ENCODE results near the gene TENM4. TPM values are rescaled to one million over a fixed set of nuclear protein-coding genes. Genes with fewer than 3 reads are reported as not detected.

TENM4 gene
- total RNA-seq, 1 donor from 2014 or later = not detected

DNA sequence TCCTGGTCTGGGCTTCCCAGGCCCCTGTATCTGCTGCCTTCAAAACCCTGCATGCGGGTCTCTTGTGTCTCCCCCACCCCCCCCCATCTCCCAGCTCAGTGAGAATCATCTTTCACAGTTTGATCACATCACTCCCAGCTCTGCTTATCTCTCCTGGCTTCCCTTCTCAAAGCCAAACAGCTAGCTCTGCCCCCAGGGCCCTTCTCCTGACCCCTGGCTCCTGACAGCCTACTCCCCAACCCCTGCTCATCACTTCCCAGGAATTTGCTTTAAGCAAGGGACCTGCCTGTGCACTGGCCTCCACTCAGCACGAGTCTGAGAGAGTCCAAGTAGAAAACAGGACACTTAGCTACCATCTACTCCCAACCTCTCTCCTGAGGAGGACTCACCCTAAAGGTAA lies 342.7 kb downstream of the TENM4 start:
- no peak overlapping the region for H3K27ac Mint-ChIP-seq
- no peak overlapping the region for H3K4me3 Mint-ChIP-seq (ENCODE audit: low read depth)
- intact Hi-C loops (cut with micrococcal nuclease) = loop anchor here (10.0 kb wide), 1 partner anchor 303 kb away; no protein-coding TSS in a partner anchor
- H3K9me3 Mint-ChIP-seq = no peaks in the 10 kb centered on the region
- peaks cover 8% of the 10 kb centered on the region for H3K27me3 Mint-ChIP-seq (ENCODE audit: low read depth)
- H3K4me1 Mint-ChIP-seq (ENCODE audit: low read depth) = no peaks in the 10 kb centered on the region
- H3K36me3 Mint-ChIP-seq (ENCODE audit: low read depth) = no peaks in the 10 kb centered on the region
- no peak for DNase-seq (ENCODE audit: low spot score)

GRCh38 chr11:79097246-79097875 lies 343.5 kb downstream of the TENM4 start:
- Mint-ChIP-seq H3K27me3 (ENCODE audit: low read depth) (peaks cover 8% of the 10 kb centered on the region), H3K4me1 (ENCODE audit: low read depth) (no peaks in the 10 kb centered on the region), H3K9me3 (no peaks in the 10 kb centered on the region), H3K27ac (no peak overlapping the region), H3K4me3 (ENCODE audit: low read depth) (no peak overlapping the region), H3K36me3 (ENCODE audit: low read depth) (no peaks in the 10 kb centered on the region)
- intact Hi-C loops (cut with micrococcal nuclease) = loop anchor here (10.0 kb wide), 1 partner anchor 303 kb away; no protein-coding TSS in a partner anchor
- no peak for DNase-seq (ENCODE audit: low spot score)

GRCh38 chr11:79095424-79095823 lies 345.4 kb downstream of the TENM4 start:
- Mint-ChIP-seq H3K36me3 (ENCODE audit: low read depth) (no peaks in the 10 kb centered on the region), H3K4me1 (ENCODE audit: low read depth) (no peaks in the 10 kb centered on the region), H3K27me3 (ENCODE audit: low read depth) (peaks cover 8% of the 10 kb centered on the region), H3K4me3 (ENCODE audit: low read depth) (no peak overlapping the region), H3K27ac (no peak overlapping the region), H3K9me3 (no peaks in the 10 kb centered on the region)
- DNase-seq (ENCODE audit: low spot score) = no peak
- intact Hi-C loops (cut with micrococcal nuclease) = loop anchor here (10.0 kb wide), 1 partner anchor 301 kb away; no protein-coding TSS in a partner anchor

- H3K9me3 Mint-ChIP-seq = no peaks in the 10 kb centered on the region
- intact Hi-C loops (cut with micrococcal nuclease) = loop anchor here (10.0 kb wide), 1 partner anchor 300 kb away; no protein-coding TSS in a partner anchor
These were observed 346.2 kb downstream of the TENM4 start for GRCh38 chr11:79094616-79095015.

DNA sequence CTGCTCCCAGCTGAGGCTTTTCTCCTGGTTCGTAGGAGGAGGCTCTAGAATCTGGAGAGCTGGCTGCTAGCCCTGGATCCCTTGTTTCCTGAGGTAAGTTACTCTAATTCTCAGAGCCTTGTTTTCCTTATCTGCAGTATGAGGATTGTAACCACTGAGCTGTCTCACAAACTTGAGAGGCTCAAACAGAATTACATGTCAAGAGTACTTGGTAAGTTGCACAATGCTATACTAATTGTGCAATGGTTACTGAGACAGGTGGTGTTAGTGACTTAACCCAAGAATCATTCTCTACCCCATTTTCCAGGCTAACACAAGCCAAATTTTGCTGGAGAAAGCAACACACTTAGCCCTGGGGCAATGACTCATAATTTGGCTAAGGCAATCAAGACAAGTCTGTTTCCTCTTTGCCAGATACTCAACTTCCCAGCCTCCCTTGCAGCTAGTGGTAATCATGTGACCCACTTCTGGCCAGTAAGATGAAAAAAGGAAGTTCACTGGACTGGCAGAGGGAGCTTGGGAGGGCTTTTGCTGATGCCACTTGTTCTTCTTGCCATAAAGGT lies 348.0 kb downstream of the TENM4 start:
- H3K36me3 Mint-ChIP-seq (ENCODE audit: low read depth) = no peaks in the 10 kb centered on the region
- DNase-seq (ENCODE audit: low spot score) = no peak
- H3K4me3 Mint-ChIP-seq (ENCODE audit: low read depth) = no peak overlapping the region
- intact Hi-C loops (cut with micrococcal nuclease) = loop anchor here (10.0 kb wide), 1 partner anchor 298 kb away; no protein-coding TSS in a partner anchor
- no peak overlapping the region for H3K27ac Mint-ChIP-seq
- H3K9me3 Mint-ChIP-seq = no peaks in the 10 kb centered on the region
- no peaks in the 10 kb centered on the region for H3K4me1 Mint-ChIP-seq (ENCODE audit: low read depth)
- no peaks in the 10 kb centered on the region for H3K27me3 Mint-ChIP-seq (ENCODE audit: low read depth)

More at GRCh38 chr11:79094616-79095015, 346.2 kb downstream of the TENM4 start:
- no peak for DNase-seq (ENCODE audit: low spot score)
- no peak overlapping the region for H3K27ac Mint-ChIP-seq
- no peak overlapping the region for H3K4me3 Mint-ChIP-seq (ENCODE audit: low read depth)
- H3K4me1 Mint-ChIP-seq (ENCODE audit: low read depth) = no peaks in the 10 kb centered on the region
- peaks cover 5% of the 10 kb centered on the region for H3K27me3 Mint-ChIP-seq (ENCODE audit: low read depth)
- no peaks in the 10 kb centered on the region for H3K36me3 Mint-ChIP-seq (ENCODE audit: low read depth)

DNA sequence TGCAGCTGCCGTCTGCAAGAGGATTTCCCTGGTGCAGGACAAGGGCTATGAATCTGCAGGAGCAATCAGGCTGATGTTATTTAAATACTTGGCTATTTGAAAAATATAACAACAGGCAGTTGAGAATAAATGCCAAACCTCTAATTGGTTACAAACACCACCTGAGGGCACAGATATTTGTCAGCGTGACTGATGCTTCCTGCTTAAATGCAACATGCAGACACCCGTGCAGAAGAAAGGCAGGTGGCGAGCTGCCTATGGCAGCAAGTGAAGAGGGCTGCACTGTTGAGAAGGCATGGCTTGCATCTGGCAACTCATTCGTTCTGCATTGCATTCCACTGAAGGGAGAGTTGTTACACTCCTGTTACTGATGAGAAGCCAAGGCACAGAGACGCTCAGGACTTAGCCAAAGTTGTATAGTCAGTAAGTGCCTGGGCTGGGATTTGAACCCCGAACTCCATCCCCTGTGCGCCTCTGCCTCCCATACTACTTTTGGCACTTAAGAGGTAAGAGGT lies 350.6 kb downstream of the TENM4 start:
- Mint-ChIP-seq H3K4me3 (ENCODE audit: low read depth) (no peak overlapping the region), H3K27me3 (ENCODE audit: low read depth) (no peaks in the 10 kb centered on the region)
- intact Hi-C loops (cut with micrococcal nuclease) = loop anchor here (10.0 kb wide), 1 partner anchor 295 kb away; no protein-coding TSS in a partner anchor

DNA sequence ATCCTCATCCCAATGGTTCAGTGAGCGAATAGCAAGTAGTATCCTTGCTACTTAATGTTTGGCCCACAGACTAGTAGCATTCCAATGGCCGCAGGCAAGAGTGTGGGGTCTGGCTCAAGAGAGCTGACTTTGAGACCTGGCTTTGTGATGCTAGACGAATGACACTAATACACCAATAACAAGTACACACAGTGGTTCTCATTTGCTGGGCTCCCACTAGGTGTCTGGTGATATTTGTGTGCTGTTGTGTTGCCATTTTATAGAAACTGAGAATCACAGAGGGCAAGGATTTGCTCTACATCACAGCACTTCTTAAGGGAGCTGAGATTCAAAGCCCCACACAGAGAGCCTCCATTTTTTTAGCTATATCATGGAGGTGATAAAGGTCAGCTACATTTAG lies 351.2 kb downstream of the TENM4 start:
- no peaks in the 10 kb centered on the region for H3K27me3 Mint-ChIP-seq (ENCODE audit: low read depth)
- intact Hi-C loops (cut with micrococcal nuclease) = no loop called here

More for the DNA sequence above, 350.6 kb downstream of the TENM4 start:
- DNase-seq (ENCODE audit: low spot score) = no peak
- Mint-ChIP-seq H3K27ac (no peak overlapping the region), H3K36me3 (ENCODE audit: low read depth) (no peaks in the 10 kb centered on the region), H3K9me3 (no peaks in the 10 kb centered on the region), H3K4me1 (ENCODE audit: low read depth) (no peaks in the 10 kb centered on the region)

GRCh38 chr11:79088967-79089366 lies 351.9 kb downstream of the TENM4 start:
- Mint-ChIP-seq H3K9me3 (no peaks in the 10 kb centered on the region), H3K27me3 (ENCODE audit: low read depth) (no peaks in the 10 kb centered on the region), H3K4me3 (ENCODE audit: low read depth) (no peak overlapping the region), H3K36me3 (ENCODE audit: low read depth) (no peaks in the 10 kb centered on the region), H3K27ac (no peak overlapping the region), H3K4me1 (ENCODE audit: low read depth) (no peaks in the 10 kb centered on the region)
- intact Hi-C loops (cut with micrococcal nuclease) = no loop called here
- DNase-seq (ENCODE audit: low spot score) = no peak

More for the DNA sequence above, 351.2 kb downstream of the TENM4 start:
- no peaks in the 10 kb centered on the region for H3K4me1 Mint-ChIP-seq (ENCODE audit: low read depth)
- H3K36me3 Mint-ChIP-seq (ENCODE audit: low read depth) = no peaks in the 10 kb centered on the region
- no peaks in the 10 kb centered on the region for H3K9me3 Mint-ChIP-seq
- H3K27ac Mint-ChIP-seq = no peak overlapping the region
- DNase-seq (ENCODE audit: low spot score) = no peak
- H3K4me3 Mint-ChIP-seq (ENCODE audit: low read depth) = no peak overlapping the region

DNA sequence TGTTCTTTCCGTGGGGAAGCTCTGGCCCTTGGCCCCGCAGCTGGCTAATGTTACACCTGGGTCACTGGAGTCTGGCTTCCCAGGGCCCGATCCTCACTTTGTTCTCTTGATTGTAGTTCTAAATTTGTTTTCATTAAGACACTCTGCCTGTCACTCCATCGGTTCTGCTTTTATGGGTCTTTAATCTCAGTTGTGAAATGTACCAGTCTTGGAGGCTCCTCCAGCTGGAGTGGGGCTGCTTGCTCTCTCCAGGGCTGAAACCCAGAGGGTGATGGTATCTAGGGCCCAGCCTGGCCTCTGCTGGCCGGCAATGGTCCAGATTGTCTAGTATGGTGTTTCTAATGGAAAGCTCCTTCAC lies 352.9 kb downstream of the TENM4 start:
- no peaks in the 10 kb centered on the region for H3K9me3 Mint-ChIP-seq
- no peak overlapping the region for H3K27ac Mint-ChIP-seq
- H3K4me3 Mint-ChIP-seq (ENCODE audit: low read depth) = no peak overlapping the region
- no peaks in the 10 kb centered on the region for H3K27me3 Mint-ChIP-seq (ENCODE audit: low read depth)
- intact Hi-C loops (cut with micrococcal nuclease) = no loop called here
- no peaks in the 10 kb centered on the region for H3K4me1 Mint-ChIP-seq (ENCODE audit: low read depth)
- no peaks in the 10 kb centered on the region for H3K36me3 Mint-ChIP-seq (ENCODE audit: low read depth)
- DNase-seq (ENCODE audit: low spot score) = no peak

GRCh38 chr11:79087238-79087960 lies 353.4 kb downstream of the TENM4 start:
- no peaks in the 10 kb centered on the region for H3K4me1 Mint-ChIP-seq (ENCODE audit: low read depth)
- H3K36me3 Mint-ChIP-seq (ENCODE audit: low read depth) = no peaks in the 10 kb centered on the region
- DNase-seq (ENCODE audit: low spot score) = no peak
- no peak overlapping the region for H3K27ac Mint-ChIP-seq
- no peak overlapping the region for H3K4me3 Mint-ChIP-seq (ENCODE audit: low read depth)
- intact Hi-C loops (cut with micrococcal nuclease) = no loop called here
- no peaks in the 10 kb centered on the region for H3K27me3 Mint-ChIP-seq (ENCODE audit: low read depth)
- H3K9me3 Mint-ChIP-seq = no peaks in the 10 kb centered on the region

GRCh38 chr11:79086056-79086455 lies 354.8 kb downstream of the TENM4 start:
- no peaks in the 10 kb centered on the region for H3K9me3 Mint-ChIP-seq

DNA sequence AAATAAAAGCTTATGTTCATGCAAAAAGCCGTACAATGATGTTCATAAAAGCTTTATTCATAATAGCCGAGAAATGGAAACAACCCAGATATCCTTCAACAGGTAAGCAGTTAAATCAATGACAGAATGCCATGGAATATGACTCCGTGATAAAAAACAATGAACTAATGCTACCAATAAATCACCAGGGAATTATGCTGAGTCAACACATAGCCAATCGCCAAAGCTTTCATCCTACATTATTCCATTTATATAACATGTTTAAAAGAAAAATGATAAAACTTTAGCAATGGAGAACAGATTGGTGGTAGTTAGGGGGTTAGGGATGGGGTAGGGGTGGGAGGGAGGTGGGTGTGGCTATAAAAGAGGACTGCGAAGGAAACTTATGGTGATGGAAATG lies 356.4 kb downstream of the TENM4 start:
- H3K4me1 Mint-ChIP-seq (ENCODE audit: low read depth) = no peaks in the 10 kb centered on the region
- H3K9me3 Mint-ChIP-seq = no peaks in the 10 kb centered on the region
- DNase-seq (ENCODE audit: low spot score) = no peak
- no peak overlapping the region for H3K27ac Mint-ChIP-seq
- no peaks in the 10 kb centered on the region for H3K36me3 Mint-ChIP-seq (ENCODE audit: low read depth)
- H3K4me3 Mint-ChIP-seq (ENCODE audit: low read depth) = no peak overlapping the region
- H3K27me3 Mint-ChIP-seq (ENCODE audit: low read depth) = no peaks in the 10 kb centered on the region
- intact Hi-C loops (cut with micrococcal nuclease) = no loop called here

More at GRCh38 chr11:79086056-79086455, 354.8 kb downstream of the TENM4 start:
- Mint-ChIP-seq H3K36me3 (ENCODE audit: low read depth) (no peaks in the 10 kb centered on the region), H3K4me3 (ENCODE audit: low read depth) (no peak overlapping the region), H3K27ac (no peak overlapping the region), H3K27me3 (ENCODE audit: low read depth) (no peaks in the 10 kb centered on the region), H3K4me1 (ENCODE audit: low read depth) (no peaks in the 10 kb centered on the region)
- intact Hi-C loops (cut with micrococcal nuclease) = no loop called here
- no peak for DNase-seq (ENCODE audit: low spot score)

DNA sequence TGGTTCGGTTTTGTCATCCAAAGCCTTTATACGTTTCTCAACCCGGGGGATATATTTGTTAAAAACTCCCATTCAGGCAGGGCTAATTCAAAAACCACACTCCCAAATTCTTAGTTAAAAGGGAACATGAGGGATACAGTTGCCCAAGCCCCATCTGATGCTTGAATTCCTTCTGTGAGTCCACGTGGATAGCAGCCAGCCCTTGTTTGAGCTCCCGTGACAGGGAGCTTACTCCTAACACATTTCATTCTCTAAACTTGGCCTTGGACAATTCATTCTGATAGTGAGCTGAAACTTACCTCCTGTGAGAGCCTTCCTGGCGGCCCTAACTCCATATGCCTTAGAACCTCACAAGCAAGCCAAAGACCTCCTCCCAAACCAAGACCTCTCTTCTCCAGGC lies 357.5 kb downstream of the TENM4 start:
- intact Hi-C loops (cut with micrococcal nuclease) = no loop called here

More for the DNA sequence above, 357.5 kb downstream of the TENM4 start:
- H3K36me3 Mint-ChIP-seq (ENCODE audit: low read depth) = no peaks in the 10 kb centered on the region
- no peaks in the 10 kb centered on the region for H3K4me1 Mint-ChIP-seq (ENCODE audit: low read depth)
- DNase-seq (ENCODE audit: low spot score) = no peak
- H3K9me3 Mint-ChIP-seq = no peaks in the 10 kb centered on the region
- no peak overlapping the region for H3K4me3 Mint-ChIP-seq (ENCODE audit: low read depth)
- no peaks in the 10 kb centered on the region for H3K27me3 Mint-ChIP-seq (ENCODE audit: low read depth)
- H3K27ac Mint-ChIP-seq = no peak overlapping the region

Data from activated T-helper 2 cell treated with anti-CD3 and anti-CD28 coated beads, Interferon-gamma antibody, Interleukin-2, Interleukin-4, amounts not matched to agents 10 μg/mL and 5 μg/mL and 100 μg/mL, durations not matched to agents 14 hours and 24 hours and 36 hours (primary cell).